ENCODE data around the gene NCOA3.

GRCh38 chr20:47454298-47455132 is 47.2 kb upstream of the NCOA3 start:
- TF ChIP-seq POLR2A (IDR thresholded peaks at IDR 0.05; ENCODE audit: low read depth, low read length) (no peak), TAF1 (IDR thresholded peaks at IDR 0.05; ENCODE audit: borderline replicate concordance, low read depth, low read length) (no peak), POLR2AphosphoS5 (IDR thresholded peaks at IDR 0.05; ENCODE audit: low read depth, low read length) (no peak)
